WTC11 (cell line): Measurements from ENCODE around the gene DROSHA. TPM values are rescaled to one million over a fixed set of nuclear protein-coding genes. Genes with fewer than 3 reads are reported as not detected.

ENCODE experiments used
- ATAC-seq: fragments of 200-7000 bp; cut with Tn5 transposase; 2 replicates; pipeline ENCODE4 v1.10.0; 2021; ENCODE audit warnings: mild to moderate bottlenecking, moderate library complexity
- CTCF ChIA-PET: fragments of 300-600 bp; sonication (Branson Sonifier 250); formaldehyde crosslinking; loops from one replicate; lab custom pipeline; 2021; ENCODE audit warnings: antibody characterized with exemption; lab: Charles Lee
- POLR2A ChIA-PET: fragments of 350-600 bp; sonication (Branson Sonifier 250); formaldehyde crosslinking; loops from one replicate; lab custom pipeline; 2021; ENCODE audit warnings: antibody characterized with exemption; lab: Charles Lee
- DNase-seq: peaks from one replicate; pipeline ENCODE4 v3.0.0; 2021; ENCODE audit warnings: low spot score
- H3K27ac Mint-ChIP-seq: 2 replicates; pipeline ENCODE4 v1.8.0; 2021; ENCODE audit warnings: mixed read lengths
- H3K27me3 Mint-ChIP-seq: 2 replicates; pipeline ENCODE4 v1.8.0; 2021; ENCODE audit warnings: low read depth, mild to moderate bottlenecking, moderate library complexity, mixed read lengths
- H3K36me3 Mint-ChIP-seq: 2 replicates; pipeline ENCODE4 v1.8.0; 2021; ENCODE audit warnings: mixed read lengths
- H3K4me1 Mint-ChIP-seq: 2 replicates; pipeline ENCODE4 v1.8.0; 2022; ENCODE audit warnings: mixed read lengths
- H3K4me3 Mint-ChIP-seq: 2 replicates; pipeline ENCODE4 v1.8.0; 2021; ENCODE audit warnings: mild to moderate bottlenecking, moderate library complexity, mixed read lengths
- H3K9me3 Mint-ChIP-seq: 2 replicates; pipeline ENCODE4 v1.8.0; 2021; ENCODE audit warnings: mixed read lengths
- ATF1 ChIP-seq: sonication (generic); formaldehyde crosslinking; IDR thresholded peaks from 2 replicates; pipeline ENCODE4 v1.8.1; 2023; ENCODE audit warnings: mild to moderate bottlenecking, moderate library complexity, missing genetic modification reagents
- FOXK1 ChIP-seq: sonication (generic); formaldehyde crosslinking; IDR thresholded peaks from 2 replicates; pipeline ENCODE4 v1.8.0; 2022; ENCODE audit warnings: mild to moderate bottlenecking, moderate library complexity, missing genetic modification reagents
- IRF1 ChIP-seq: sonication (generic); formaldehyde crosslinking; IDR thresholded peaks from 2 replicates; pipeline ENCODE4 v1.8.0; 2023; ENCODE audit warnings: missing genetic modification reagents
- IRF2 ChIP-seq: sonication (generic); formaldehyde crosslinking; IDR thresholded peaks from 2 replicates; pipeline ENCODE4 v1.8.0; 2022; ENCODE audit warnings: low read depth, missing genetic modification reagents, borderline replicate concordance
- MXD4 ChIP-seq: fragments of 250-450 bp; sonication (Bioruptor Pico); IDR thresholded peaks from 2 replicates; pipeline ENCODE4 v1.8.0; 2021; ENCODE audit warnings: mild to moderate bottlenecking, moderate library complexity, borderline replicate concordance
- NR2C2 ChIP-seq: sonication (generic); formaldehyde crosslinking; IDR thresholded peaks from 2 replicates; pipeline ENCODE4 v1.8.0; 2022; ENCODE audit warnings: mild to moderate bottlenecking, missing genetic modification reagents
- RELA ChIP-seq: sonication (generic); formaldehyde crosslinking; IDR thresholded peaks from 2 replicates; pipeline ENCODE4 v1.8.1; 2022; ENCODE audit warnings: missing genetic modification reagents, mild to moderate bottlenecking, borderline replicate concordance
- SMAD4 ChIP-seq: sonication (generic); formaldehyde crosslinking; IDR thresholded peaks from 2 replicates; pipeline ENCODE4 v1.8.0; 2022; ENCODE audit warnings: mild to moderate bottlenecking, missing genetic modification reagents
- ZBTB21 ChIP-seq: sonication (generic); formaldehyde crosslinking; IDR thresholded peaks from 2 replicates; pipeline ENCODE4 v1.8.1; 2023; ENCODE audit warnings: mild to moderate bottlenecking, missing genetic modification reagents, borderline replicate concordance
- ZNF232 ChIP-seq: sonication (generic); formaldehyde crosslinking; IDR thresholded peaks from 2 replicates; pipeline ENCODE4 v1.8.0; 2022; ENCODE audit warnings: mild to moderate bottlenecking, missing genetic modification reagents
- ZNF416 ChIP-seq: fragments of 250-450 bp; sonication (Bioruptor Pico); IDR thresholded peaks from 2 replicates; pipeline ENCODE4 v1.9.0; 2021; ENCODE audit warnings: mild to moderate bottlenecking, inconsistent platforms
- ZNF671 ChIP-seq: fragments of 250-450 bp; sonication (Bioruptor Pico); IDR thresholded peaks from 2 replicates; pipeline ENCODE4 v1.8.0; 2021; ENCODE audit warnings: mild to moderate bottlenecking
- total RNA-seq: library from RNA; stranded (reverse); gene quantifications from 3 replicates; pipeline ENCODE4 v1.2.3, GENCODE V29; 2021
- TF ChIP-seq, protein P1 (sequence below): sonication (generic); formaldehyde crosslinking; IDR thresholded peaks from 2 replicates; pipeline ENCODE4 v1.8.0; 2023; ENCODE audit warnings: mild to moderate bottlenecking, missing genetic modification reagents
- TF ChIP-seq, protein P2 (sequence below): sonication (generic); formaldehyde crosslinking; IDR thresholded peaks from 2 replicates; pipeline ENCODE4 v1.8.1; 2023; ENCODE audit warnings: mild to moderate bottlenecking, missing genetic modification reagents, moderate library complexity
- TF ChIP-seq, protein P3 (sequence below): fragments of 250-450 bp; sonication (Bioruptor Pico); IDR thresholded peaks from 2 replicates; pipeline ENCODE4 v1.9.0; 2021; ENCODE audit warnings: mild to moderate bottlenecking, borderline replicate concordance
- TF ChIP-seq, protein P4 (sequence below): sonication (generic); formaldehyde crosslinking; IDR thresholded peaks from 2 replicates; pipeline ENCODE4 v1.8.1; 2022; ENCODE audit warnings: low read depth, mild to moderate bottlenecking, moderate library complexity, missing genetic modification reagents, borderline replicate concordance
- TF ChIP-seq, protein P5 (sequence below): fragments of 250-450 bp; sonication (Bioruptor Pico); IDR thresholded peaks from 2 replicates; pipeline ENCODE4 v1.9.0; 2021; ENCODE audit warnings: mild to moderate bottlenecking

The DROSHA gene
- total RNA-seq, 1 experiment from 2014 or later, result 125 TPM

DNA sequence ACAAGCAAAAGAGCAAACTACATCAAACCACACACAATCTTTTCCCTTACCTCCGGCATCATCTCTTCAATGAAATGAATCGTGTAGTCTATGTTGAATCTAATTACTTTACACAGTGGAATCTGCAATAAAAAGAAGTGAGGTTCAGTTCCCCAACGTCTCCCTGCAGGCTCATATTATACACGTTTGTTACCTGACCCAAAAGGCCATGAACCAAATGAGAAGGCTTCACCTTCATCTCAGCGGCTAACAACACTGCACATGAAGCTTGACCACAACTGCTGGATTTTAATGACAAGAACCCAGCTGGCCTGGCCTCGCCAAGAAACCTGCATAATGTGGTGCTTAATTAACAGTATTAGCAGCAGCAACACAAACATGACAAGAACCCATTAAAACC is 45.5 kb downstream of the DROSHA start:
- 0 out of 2 replicates have a peak overlapping the region, but pooled peaks have one; percentile 1 for H3K27ac Mint-ChIP-seq
- peaks cover 40% of the 10 kb centered on the region for H3K36me3 Mint-ChIP-seq
- POLR2A ChIA-PET, result no interaction called here
- peaks cover 13% of the 10 kb centered on the region for H3K4me1 Mint-ChIP-seq
- ATAC-seq (no peak), DNase-seq (no peak)
- H3K4me3 Mint-ChIP-seq, result no peak overlapping the region
- no peaks in the 10 kb centered on the region for H3K27me3 Mint-ChIP-seq
- CTCF ChIA-PET, result no interaction called here
- no peak for TF ChIP-seq IRF2 (CRISPR knock-in tag)
- TF ChIP-seq, protein P1, sequence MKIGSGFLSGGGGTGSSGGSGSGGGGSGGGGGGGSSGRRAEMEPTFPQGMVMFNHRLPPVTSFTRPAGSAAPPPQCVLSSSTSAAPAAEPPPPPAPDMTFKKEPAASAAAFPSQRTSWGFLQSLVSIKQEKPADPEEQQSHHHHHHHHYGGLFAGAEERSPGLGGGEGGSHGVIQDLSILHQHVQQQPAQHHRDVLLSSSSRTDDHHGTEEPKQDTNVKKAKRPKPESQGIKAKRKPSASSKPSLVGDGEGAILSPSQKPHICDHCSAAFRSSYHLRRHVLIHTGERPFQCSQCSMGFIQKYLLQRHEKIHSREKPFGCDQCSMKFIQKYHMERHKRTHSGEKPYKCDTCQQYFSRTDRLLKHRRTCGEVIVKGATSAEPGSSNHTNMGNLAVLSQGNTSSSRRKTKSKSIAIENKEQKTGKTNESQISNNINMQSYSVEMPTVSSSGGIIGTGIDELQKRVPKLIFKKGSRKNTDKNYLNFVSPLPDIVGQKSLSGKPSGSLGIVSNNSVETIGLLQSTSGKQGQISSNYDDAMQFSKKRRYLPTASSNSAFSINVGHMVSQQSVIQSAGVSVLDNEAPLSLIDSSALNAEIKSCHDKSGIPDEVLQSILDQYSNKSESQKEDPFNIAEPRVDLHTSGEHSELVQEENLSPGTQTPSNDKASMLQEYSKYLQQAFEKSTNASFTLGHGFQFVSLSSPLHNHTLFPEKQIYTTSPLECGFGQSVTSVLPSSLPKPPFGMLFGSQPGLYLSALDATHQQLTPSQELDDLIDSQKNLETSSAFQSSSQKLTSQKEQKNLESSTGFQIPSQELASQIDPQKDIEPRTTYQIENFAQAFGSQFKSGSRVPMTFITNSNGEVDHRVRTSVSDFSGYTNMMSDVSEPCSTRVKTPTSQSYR (CRISPR knock-in tag), result no peak
- no peak for TF ChIP-seq ZNF671 (CRISPR knock-in tag)
- TF ChIP-seq, protein P2, sequence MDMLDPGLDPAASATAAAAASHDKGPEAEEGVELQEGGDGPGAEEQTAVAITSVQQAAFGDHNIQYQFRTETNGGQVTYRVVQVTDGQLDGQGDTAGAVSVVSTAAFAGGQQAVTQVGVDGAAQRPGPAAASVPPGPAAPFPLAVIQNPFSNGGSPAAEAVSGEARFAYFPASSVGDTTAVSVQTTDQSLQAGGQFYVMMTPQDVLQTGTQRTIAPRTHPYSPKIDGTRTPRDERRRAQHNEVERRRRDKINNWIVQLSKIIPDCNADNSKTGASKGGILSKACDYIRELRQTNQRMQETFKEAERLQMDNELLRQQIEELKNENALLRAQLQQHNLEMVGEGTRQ (CRISPR knock-in tag), result no peak
- TF ChIP-seq, protein P3, sequence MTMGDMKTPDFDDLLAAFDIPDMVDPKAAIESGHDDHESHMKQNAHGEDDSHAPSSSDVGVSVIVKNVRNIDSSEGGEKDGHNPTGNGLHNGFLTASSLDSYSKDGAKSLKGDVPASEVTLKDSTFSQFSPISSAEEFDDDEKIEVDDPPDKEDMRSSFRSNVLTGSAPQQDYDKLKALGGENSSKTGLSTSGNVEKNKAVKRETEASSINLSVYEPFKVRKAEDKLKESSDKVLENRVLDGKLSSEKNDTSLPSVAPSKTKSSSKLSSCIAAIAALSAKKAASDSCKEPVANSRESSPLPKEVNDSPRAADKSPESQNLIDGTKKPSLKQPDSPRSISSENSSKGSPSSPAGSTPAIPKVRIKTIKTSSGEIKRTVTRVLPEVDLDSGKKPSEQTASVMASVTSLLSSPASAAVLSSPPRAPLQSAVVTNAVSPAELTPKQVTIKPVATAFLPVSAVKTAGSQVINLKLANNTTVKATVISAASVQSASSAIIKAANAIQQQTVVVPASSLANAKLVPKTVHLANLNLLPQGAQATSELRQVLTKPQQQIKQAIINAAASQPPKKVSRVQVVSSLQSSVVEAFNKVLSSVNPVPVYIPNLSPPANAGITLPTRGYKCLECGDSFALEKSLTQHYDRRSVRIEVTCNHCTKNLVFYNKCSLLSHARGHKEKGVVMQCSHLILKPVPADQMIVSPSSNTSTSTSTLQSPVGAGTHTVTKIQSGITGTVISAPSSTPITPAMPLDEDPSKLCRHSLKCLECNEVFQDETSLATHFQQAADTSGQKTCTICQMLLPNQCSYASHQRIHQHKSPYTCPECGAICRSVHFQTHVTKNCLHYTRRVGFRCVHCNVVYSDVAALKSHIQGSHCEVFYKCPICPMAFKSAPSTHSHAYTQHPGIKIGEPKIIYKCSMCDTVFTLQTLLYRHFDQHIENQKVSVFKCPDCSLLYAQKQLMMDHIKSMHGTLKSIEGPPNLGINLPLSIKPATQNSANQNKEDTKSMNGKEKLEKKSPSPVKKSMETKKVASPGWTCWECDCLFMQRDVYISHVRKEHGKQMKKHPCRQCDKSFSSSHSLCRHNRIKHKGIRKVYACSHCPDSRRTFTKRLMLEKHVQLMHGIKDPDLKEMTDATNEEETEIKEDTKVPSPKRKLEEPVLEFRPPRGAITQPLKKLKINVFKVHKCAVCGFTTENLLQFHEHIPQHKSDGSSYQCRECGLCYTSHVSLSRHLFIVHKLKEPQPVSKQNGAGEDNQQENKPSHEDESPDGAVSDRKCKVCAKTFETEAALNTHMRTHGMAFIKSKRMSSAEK, result no peak
- no peak for TF ChIP-seq RELA (CRISPR knock-in tag)
- no peak for TF ChIP-seq ZNF232 (CRISPR knock-in tag)
- TF ChIP-seq MXD4 (CRISPR knock-in tag), result no peak
- TF ChIP-seq, protein P4, sequence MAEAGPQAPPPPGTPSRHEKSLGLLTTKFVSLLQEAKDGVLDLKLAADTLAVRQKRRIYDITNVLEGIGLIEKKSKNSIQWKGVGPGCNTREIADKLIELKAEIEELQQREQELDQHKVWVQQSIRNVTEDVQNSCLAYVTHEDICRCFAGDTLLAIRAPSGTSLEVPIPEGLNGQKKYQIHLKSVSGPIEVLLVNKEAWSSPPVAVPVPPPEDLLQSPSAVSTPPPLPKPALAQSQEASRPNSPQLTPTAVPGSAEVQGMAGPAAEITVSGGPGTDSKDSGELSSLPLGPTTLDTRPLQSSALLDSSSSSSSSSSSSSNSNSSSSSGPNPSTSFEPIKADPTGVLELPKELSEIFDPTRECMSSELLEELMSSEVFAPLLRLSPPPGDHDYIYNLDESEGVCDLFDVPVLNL (CRISPR knock-in tag), result no peak
- no peak for TF ChIP-seq FOXK1
- TF ChIP-seq ZNF416 (CRISPR knock-in tag), result no peak
- no peak for TF ChIP-seq NR2C2 (CRISPR knock-in tag)
- TF ChIP-seq IRF1 (CRISPR knock-in tag), result no peak
- no peaks in the 10 kb centered on the region for H3K9me3 Mint-ChIP-seq

GRCh38 chr5:31485376-31486207 is 46.3 kb downstream of the DROSHA start:
- CTCF ChIA-PET, result interaction anchor here (0.7 kb wide), 1 partner anchor 228 kb away, joined by 3 read pairs; no protein-coding TSS in a partner anchor
- TF ChIP-seq ZNF671 (CRISPR knock-in tag) (no peak), SMAD4 (CRISPR knock-in tag) (no peak), ATF1 (CRISPR knock-in tag) (no peak), ZBTB21 (CRISPR knock-in tag) (no peak)
- TF ChIP-seq, protein P5, sequence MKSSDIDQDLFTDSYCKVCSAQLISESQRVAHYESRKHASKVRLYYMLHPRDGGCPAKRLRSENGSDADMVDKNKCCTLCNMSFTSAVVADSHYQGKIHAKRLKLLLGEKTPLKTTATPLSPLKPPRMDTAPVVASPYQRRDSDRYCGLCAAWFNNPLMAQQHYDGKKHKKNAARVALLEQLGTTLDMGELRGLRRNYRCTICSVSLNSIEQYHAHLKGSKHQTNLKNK (CRISPR knock-in tag), result no peak
- TF ChIP-seq, protein P2 (CRISPR knock-in tag), result no peak
- TF ChIP-seq, protein P3, result no peak

More at GRCh38 chr5:31485376-31486207, 46.3 kb downstream of the DROSHA start:
- DNase-seq (no peak), ATAC-seq (no peak)
- H3K27me3 Mint-ChIP-seq, result no peaks in the 10 kb centered on the region
- POLR2A ChIA-PET, result no interaction called here
- peaks cover 36% of the 10 kb centered on the region for H3K36me3 Mint-ChIP-seq
- H3K27ac Mint-ChIP-seq, result peak overlapping the region; percentile 51
- no peak overlapping the region for H3K4me3 Mint-ChIP-seq
- H3K4me1 Mint-ChIP-seq, result peaks cover 4% of the 10 kb centered on the region
- no peaks in the 10 kb centered on the region for H3K9me3 Mint-ChIP-seq
